ENCODE results near the gene PPP1R12A. TPM values are rescaled to one million over a fixed set of nuclear protein-coding genes. Genes with fewer than 3 reads are reported as not detected.

PPP1R12A gene
- total and polyA plus RNA-seq, 5 donors from 2014 or later, result 91.8 to 153 (median 106) TPM

DNA sequence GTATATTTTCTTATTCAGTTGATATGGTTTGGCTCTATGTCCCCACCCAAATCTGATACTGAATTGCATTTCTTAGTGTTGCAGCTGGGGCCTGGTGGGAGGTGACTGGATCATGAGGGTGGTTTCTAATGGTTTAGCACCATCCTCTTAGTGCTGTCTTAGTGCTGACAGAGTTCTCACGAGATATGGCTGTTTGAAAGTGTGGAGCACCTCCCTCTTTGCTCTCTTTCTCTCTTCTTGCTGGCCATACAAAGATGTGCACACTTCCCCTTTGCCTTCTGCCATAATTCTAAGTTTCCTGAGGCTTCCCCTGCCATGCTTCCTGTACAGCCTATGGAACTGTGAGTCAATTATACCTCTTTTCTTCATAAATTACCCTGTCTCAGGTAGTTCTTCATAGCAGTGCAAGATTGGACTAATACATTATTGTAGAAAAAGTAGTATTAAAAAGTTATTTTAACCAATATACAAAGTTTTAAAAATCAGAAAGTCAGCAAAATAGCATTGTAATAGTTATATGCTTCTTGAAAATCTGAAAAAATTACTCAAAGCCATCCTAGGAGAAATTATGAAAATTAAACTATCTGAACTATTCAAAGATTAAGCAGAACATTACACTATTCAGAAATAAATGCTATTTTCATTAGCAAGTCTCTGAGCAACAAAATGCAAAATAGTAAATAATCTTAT is 84.1 kb downstream of the PPP1R12A start:
- H3K27me3 ChIP-seq (ENCODE audit: control insufficient read depth, insufficient read depth, low read length), result no peaks in the 10 kb centered on the region
- H3K36me3 Mint-ChIP-seq, result peaks cover 26% of the 10 kb centered on the region
- no peak overlapping the region for H3K27ac ChIP-seq (ENCODE audit: insufficient read depth, low read length, poor library complexity, severe bottlenecking)
- no peak for DNase-seq
- peaks cover 0 to 14% (median 3%) of the 10 kb centered on the region in 7 donors for H3K9me3 Mint-ChIP-seq
- H3K4me1 ChIP-seq (ENCODE audit: control insufficient read depth, insufficient read depth, low read length, poor library complexity, severe bottlenecking), result peaks cover 25% of the 10 kb centered on the region
- ATAC-seq (ENCODE audit: low read depth in 2 of 2), result no peak
- H3K27ac Mint-ChIP-seq, result no peak overlapping the region
- H3K4me1 Mint-ChIP-seq, result peaks cover 34 to 50% (median 41%) of the 10 kb centered on the region in 4 donors
- no peak overlapping the region for H3K4me3 ChIP-seq (ENCODE audit: low read depth, low read length)
- peaks cover 3% of the 10 kb centered on the region for H3K36me3 ChIP-seq (ENCODE audit: control insufficient read depth, insufficient read depth, low read length)
- H3K27me3 Mint-ChIP-seq, result no peaks in the 10 kb centered on the region
- H3K9me3 ChIP-seq (ENCODE audit: control insufficient read depth in 2 of 2, low read length in 2 of 2), result peaks cover 10 to 16% of the 10 kb centered on the region in 2 experiments
- H3K4me3 Mint-ChIP-seq, result peak overlapping the region in 1 of 4 donors; percentile 72

- ATAC-seq (ENCODE audit: low read depth in 2 of 2) (no peak), DNase-seq (peak in 1 of 3 donors; percentile 47)
- Histone ChIP-seq H3K9me3 (ENCODE audit: control insufficient read depth in 2 of 2, low read length in 2 of 2) (peaks cover 10 to 16% of the 10 kb centered on the region in 2 experiments), H3K27me3 (ENCODE audit: control insufficient read depth, insufficient read depth, low read length) (no peaks in the 10 kb centered on the region), H3K4me3 (ENCODE audit: low read depth, low read length) (peak overlapping the region; percentile 53), H3K36me3 (ENCODE audit: control insufficient read depth, insufficient read depth, low read length) (peaks cover 20% of the 10 kb centered on the region), H3K27ac (ENCODE audit: insufficient read depth, low read length, poor library complexity, severe bottlenecking) (peak overlapping the region; percentile 19), H3K4me1 (ENCODE audit: control insufficient read depth, insufficient read depth, low read length, poor library complexity, severe bottlenecking) (peaks cover 25% of the 10 kb centered on the region)
- Mint-ChIP-seq H3K27me3 (no peaks in the 10 kb centered on the region), H3K36me3 (peaks cover 35% of the 10 kb centered on the region), H3K4me1 (peaks cover 39 to 55% (median 44%) of the 10 kb centered on the region in 4 donors), H3K27ac (peak overlapping the region in 1 of 3 donors; percentile 70), H3K4me3 (peak overlapping the region in 3 of 4 donors; percentile 11 to 64 (median 40)), H3K9me3 (peaks cover 0 to 14% (median 3%) of the 10 kb centered on the region in 7 donors)
These were observed 86.6 kb downstream of the PPP1R12A start for GRCh38 chr12:79848339-79848738.

DNA sequence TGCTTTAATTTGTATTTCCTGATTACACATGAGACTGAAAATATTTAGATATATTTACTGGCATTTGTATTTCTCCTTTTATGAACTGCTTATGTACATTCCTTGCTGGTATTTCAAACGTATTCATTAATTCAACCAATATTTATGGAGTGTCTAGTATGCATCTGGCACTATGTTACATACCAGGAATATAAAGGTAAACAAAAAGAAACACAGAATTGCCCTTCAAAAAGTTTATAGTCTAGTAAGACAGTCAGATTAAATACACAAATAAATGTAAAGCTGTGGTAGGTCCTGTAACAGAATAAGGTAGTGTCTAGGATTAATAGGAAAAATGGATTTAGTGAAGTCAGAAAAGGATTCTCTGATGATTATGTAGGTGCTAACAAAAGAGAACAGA is 87.5 kb downstream of the PPP1R12A start:
- peaks cover 25% of the 10 kb centered on the region for H3K36me3 ChIP-seq (ENCODE audit: control insufficient read depth, insufficient read depth, low read length)
- H3K27ac Mint-ChIP-seq, result peak overlapping the region in 1 of 3 donors; percentile 9
- H3K27me3 Mint-ChIP-seq, result no peaks in the 10 kb centered on the region
- H3K36me3 Mint-ChIP-seq, result peaks cover 37% of the 10 kb centered on the region
- peaks cover 9 to 10% of the 10 kb centered on the region in 2 experiments for H3K9me3 ChIP-seq (ENCODE audit: control insufficient read depth in 2 of 2, low read length in 2 of 2)
- ATAC-seq (ENCODE audit: low read depth in 2 of 2) (no peak), DNase-seq (no peak)
- H3K4me1 Mint-ChIP-seq, result peaks cover 43 to 62% (median 49%) of the 10 kb centered on the region in 4 donors
- H3K27me3 ChIP-seq (ENCODE audit: control insufficient read depth, insufficient read depth, low read length), result no peaks in the 10 kb centered on the region
- H3K4me1 ChIP-seq (ENCODE audit: control insufficient read depth, insufficient read depth, low read length, poor library complexity, severe bottlenecking), result peaks cover 32% of the 10 kb centered on the region
- peaks cover 0 to 13% (median 3%) of the 10 kb centered on the region in 7 donors for H3K9me3 Mint-ChIP-seq
- no peak overlapping the region for H3K4me3 ChIP-seq (ENCODE audit: low read depth, low read length)
- no peak overlapping the region for H3K27ac ChIP-seq (ENCODE audit: insufficient read depth, low read length, poor library complexity, severe bottlenecking)
- no peak overlapping the region for H3K4me3 Mint-ChIP-seq

DNA sequence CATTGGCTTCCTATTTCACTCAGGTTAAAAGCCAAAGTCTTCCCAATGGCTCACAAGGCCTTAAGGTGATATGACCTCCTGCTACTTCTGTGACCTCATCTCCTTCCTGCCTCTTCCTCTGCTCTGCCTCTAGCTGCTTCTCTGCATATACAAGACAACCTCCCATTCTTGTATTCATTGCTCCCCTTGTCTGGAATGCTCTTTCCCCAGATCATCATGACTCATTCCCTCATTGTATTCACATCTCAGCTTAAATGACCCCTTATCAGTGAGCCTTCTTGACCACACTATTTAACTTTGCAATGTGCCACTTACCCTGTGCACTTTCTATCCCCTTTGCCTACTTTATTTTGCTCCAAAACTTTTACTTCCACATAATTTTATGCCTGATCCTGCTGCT is 90.2 kb downstream of the PPP1R12A start:
- DNase-seq (no peak), ATAC-seq (ENCODE audit: low read depth in 2 of 2) (no peak)
- H3K4me1 ChIP-seq (ENCODE audit: control insufficient read depth, insufficient read depth, low read length, poor library complexity, severe bottlenecking), result peaks cover 45% of the 10 kb centered on the region
- H3K36me3 Mint-ChIP-seq, result peaks cover 48% of the 10 kb centered on the region
- peak overlapping the region in 2 of 3 donors; percentile 11 to 74 for H3K27ac Mint-ChIP-seq
- no peaks in the 10 kb centered on the region for H3K27me3 ChIP-seq (ENCODE audit: control insufficient read depth, insufficient read depth, low read length)
- H3K4me3 Mint-ChIP-seq, result no peak overlapping the region
- peaks cover 34% of the 10 kb centered on the region for H3K36me3 ChIP-seq (ENCODE audit: control insufficient read depth, insufficient read depth, low read length)
- no peak overlapping the region for H3K4me3 ChIP-seq (ENCODE audit: low read depth, low read length)
- peaks cover 2 to 5% of the 10 kb centered on the region in 2 experiments for H3K9me3 ChIP-seq (ENCODE audit: control insufficient read depth in 2 of 2, low read length in 2 of 2)
- H3K27ac ChIP-seq (ENCODE audit: insufficient read depth, low read length, poor library complexity, severe bottlenecking), result no peak overlapping the region
- no peaks in the 10 kb centered on the region for H3K27me3 Mint-ChIP-seq
- peaks cover 0 to 11% (median 3%) of the 10 kb centered on the region in 7 donors for H3K9me3 Mint-ChIP-seq
- H3K4me1 Mint-ChIP-seq, result peaks cover 50 to 66% (median 55%) of the 10 kb centered on the region in 4 donors

- Histone ChIP-seq H3K4me1 (ENCODE audit: control insufficient read depth, insufficient read depth, low read length, poor library complexity, severe bottlenecking) (peaks cover 40% of the 10 kb centered on the region), H3K4me3 (ENCODE audit: low read depth, low read length) (no peak overlapping the region), H3K27ac (ENCODE audit: insufficient read depth, low read length, poor library complexity, severe bottlenecking) (no peak overlapping the region), H3K36me3 (ENCODE audit: control insufficient read depth, insufficient read depth, low read length) (peaks cover 41% of the 10 kb centered on the region), H3K27me3 (ENCODE audit: control insufficient read depth, insufficient read depth, low read length) (no peaks in the 10 kb centered on the region), H3K9me3 (ENCODE audit: control insufficient read depth in 2 of 2, low read length in 2 of 2) (peaks cover 7 to 12% of the 10 kb centered on the region in 2 experiments)
- DNase-seq (no peak), ATAC-seq (ENCODE audit: low read depth in 2 of 2) (no peak)
- Mint-ChIP-seq H3K4me1 (peaks cover 43 to 64% (median 50%) of the 10 kb centered on the region in 4 donors), H3K36me3 (peaks cover 55% of the 10 kb centered on the region), H3K9me3 (peaks cover 0 to 14% (median 7%) of the 10 kb centered on the region in 7 donors), H3K4me3 (no peak overlapping the region), H3K27me3 (no peaks in the 10 kb centered on the region), H3K27ac (peak overlapping the region in 1 of 3 donors; percentile 58)
These were observed 90.9 kb downstream of the PPP1R12A start for GRCh38 chr12:79843978-79844377.

DNA sequence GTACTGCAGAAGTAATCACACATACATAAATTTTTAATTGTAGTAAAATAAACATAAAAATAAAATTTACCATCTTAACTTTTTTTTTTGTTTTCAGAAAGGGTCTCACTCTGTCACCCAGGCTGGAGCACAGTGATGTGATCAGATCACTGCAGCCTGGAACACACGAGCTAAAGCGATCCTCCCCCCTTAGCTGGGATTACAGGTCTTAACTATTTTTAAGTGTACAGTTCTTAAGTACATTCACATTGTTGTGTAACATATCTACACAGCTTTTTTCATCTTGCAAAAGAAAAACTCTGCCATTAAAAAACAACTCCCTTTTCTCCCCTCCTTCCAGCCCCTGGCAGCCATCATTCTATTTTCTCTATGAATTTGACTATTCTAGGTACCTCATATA is 92.3 kb downstream of the PPP1R12A start:
- Mint-ChIP-seq H3K36me3 (peaks cover 58% of the 10 kb centered on the region), H3K27ac (peak overlapping the region in 1 of 3 donors; percentile 24), H3K27me3 (no peaks in the 10 kb centered on the region), H3K9me3 (peaks cover 0 to 17% (median 12%) of the 10 kb centered on the region in 7 donors), H3K4me3 (no peak overlapping the region), H3K4me1 (peaks cover 34 to 60% (median 48%) of the 10 kb centered on the region in 4 donors)
- ATAC-seq (ENCODE audit: low read depth in 2 of 2) (no peak), DNase-seq (no peak)
- H3K27me3 ChIP-seq (ENCODE audit: control insufficient read depth, insufficient read depth, low read length), result no peaks in the 10 kb centered on the region
- peaks cover 27% of the 10 kb centered on the region for H3K4me1 ChIP-seq (ENCODE audit: control insufficient read depth, insufficient read depth, low read length, poor library complexity, severe bottlenecking)
- H3K4me3 ChIP-seq (ENCODE audit: low read depth, low read length), result no peak overlapping the region
- H3K9me3 ChIP-seq (ENCODE audit: control insufficient read depth in 2 of 2, low read length in 2 of 2), result peaks cover 9 to 20% of the 10 kb centered on the region in 2 experiments
- H3K36me3 ChIP-seq (ENCODE audit: control insufficient read depth, insufficient read depth, low read length), result peaks cover 51% of the 10 kb centered on the region
- H3K27ac ChIP-seq (ENCODE audit: insufficient read depth, low read length, poor library complexity, severe bottlenecking), result no peak overlapping the region

DNA sequence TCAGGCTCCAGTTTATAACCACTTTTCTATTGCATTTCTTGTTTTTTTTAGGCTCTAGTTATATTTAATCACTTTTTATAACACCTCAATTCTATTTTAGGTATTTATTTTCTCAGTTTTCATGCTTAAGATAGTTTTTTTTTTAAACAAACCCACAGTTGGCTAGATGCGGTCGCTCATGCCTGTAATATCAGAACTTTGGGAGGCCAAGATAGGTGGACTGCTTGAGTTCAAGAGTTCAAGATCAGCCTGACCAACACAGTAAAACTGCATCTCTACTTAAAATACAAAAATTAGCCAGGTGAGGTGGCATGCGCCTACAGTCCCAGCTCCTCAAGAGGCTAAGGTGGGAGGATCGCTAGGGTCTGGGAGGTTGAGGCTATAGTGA is 93.0 kb downstream of the PPP1R12A start:
- H3K27me3 ChIP-seq (ENCODE audit: control insufficient read depth, insufficient read depth, low read length), result no peaks in the 10 kb centered on the region
- peak overlapping the region in 3 of 4 donors; percentile 3 to 13 (median 12) for H3K4me3 Mint-ChIP-seq
- ATAC-seq (ENCODE audit: low read depth in 2 of 2) (no peak), DNase-seq (no peak)
- peaks cover 54% of the 10 kb centered on the region for H3K36me3 ChIP-seq (ENCODE audit: control insufficient read depth, insufficient read depth, low read length)
- H3K4me1 ChIP-seq (ENCODE audit: control insufficient read depth, insufficient read depth, low read length, poor library complexity, severe bottlenecking), result peaks cover 24% of the 10 kb centered on the region
- peak overlapping the region in 2 of 3 donors; percentile 24 to 51 for H3K27ac Mint-ChIP-seq
- peaks cover 9 to 20% of the 10 kb centered on the region in 2 experiments for H3K9me3 ChIP-seq (ENCODE audit: control insufficient read depth in 2 of 2, low read length in 2 of 2)
- no peaks in the 10 kb centered on the region for H3K27me3 Mint-ChIP-seq
- peaks cover 59% of the 10 kb centered on the region for H3K36me3 Mint-ChIP-seq
- H3K4me1 Mint-ChIP-seq, result peaks cover 29 to 56% (median 43%) of the 10 kb centered on the region in 4 donors
- peak overlapping the region; percentile 36 for H3K27ac ChIP-seq (ENCODE audit: insufficient read depth, low read length, poor library complexity, severe bottlenecking)
- peaks cover 0 to 17% (median 12%) of the 10 kb centered on the region in 7 donors for H3K9me3 Mint-ChIP-seq
- peak overlapping the region; percentile 22 for H3K4me3 ChIP-seq (ENCODE audit: low read depth, low read length)

All from CD4-positive, CD25-positive, alpha-beta regulatory T cell (primary cell).